Tibial artery (tissue), 4 donors: Measurements from ENCODE around the gene KCP.

Experiments
- DNase-seq, 2 donors: peaks; one replicate each; pipeline ENCODE4 v3.0.0-alpha.2; 2019
- H3K27ac ChIP-seq, 2 donors: fragments of 200-600 bp; sonication (generic) in 1 of 2; 1 replicate in 1 of 2; 2 replicates in 1 of 2; pipeline ENCODE4 v1.5.1; 2018 to 2019; ENCODE audit warnings: mild to moderate bottlenecking in 1 of 2
- H3K27me3 ChIP-seq, 2 donors: fragments of 200-600 bp; sonication (generic) in 1 of 2; one replicate each; pipeline versions ENCODE4 v1.5.1 to v1.6.0; 2016 to 2019
- H3K36me3 ChIP-seq, 3 donors: fragments of 200-600 bp; sonication (generic) in 2 of 3; one replicate each; pipeline ENCODE4 v1.5.1; 2016 to 2019; ENCODE audit warnings: mild to moderate bottlenecking in 2 of 3
- H3K4me1 ChIP-seq, 4 donors: fragments of 200-600 bp; sonication (generic) in 2 of 4; 1 replicate in 3 of 4; 2 replicates in 1 of 4; pipeline ENCODE4 v1.5.1; 2016 to 2019
- H3K4me3 ChIP-seq, 2 donors: fragments of 200-600 bp; sonication (generic) in 1 of 2; 1 replicate in 1 of 2; 2 replicates in 1 of 2; pipeline ENCODE4 v1.5.1; 2018 to 2019; ENCODE audit warnings: mild to moderate bottlenecking in 2 of 2
- H3K9me3 ChIP-seq, 3 donors: fragments of 200-600 bp; sonication (generic) in 1 of 3; one replicate each; pipeline ENCODE4 v1.5.1; 2016 to 2019
- CTCF ChIP-seq, 2 experiments: fragments of 200-600 bp in 1 of 2; fragments of 450-650 bp in 1 of 2; IDR thresholded peaks; one replicate each; pipeline ENCODE4 v1.5.1; 2017 to 2019; ENCODE audit warnings: antibody characterized with exemption in 2 of 2, mild to moderate bottlenecking in 1 of 2, moderate library complexity in 1 of 2
- intact Hi-C: fragments of 100-400 bp; cut with DNase I; formaldehyde crosslinking; loops from one replicate; pipeline ENCODE4 v1.15.0; 2023; ENCODE audit warnings: low total_unique reads

Gene KCP

DNA sequence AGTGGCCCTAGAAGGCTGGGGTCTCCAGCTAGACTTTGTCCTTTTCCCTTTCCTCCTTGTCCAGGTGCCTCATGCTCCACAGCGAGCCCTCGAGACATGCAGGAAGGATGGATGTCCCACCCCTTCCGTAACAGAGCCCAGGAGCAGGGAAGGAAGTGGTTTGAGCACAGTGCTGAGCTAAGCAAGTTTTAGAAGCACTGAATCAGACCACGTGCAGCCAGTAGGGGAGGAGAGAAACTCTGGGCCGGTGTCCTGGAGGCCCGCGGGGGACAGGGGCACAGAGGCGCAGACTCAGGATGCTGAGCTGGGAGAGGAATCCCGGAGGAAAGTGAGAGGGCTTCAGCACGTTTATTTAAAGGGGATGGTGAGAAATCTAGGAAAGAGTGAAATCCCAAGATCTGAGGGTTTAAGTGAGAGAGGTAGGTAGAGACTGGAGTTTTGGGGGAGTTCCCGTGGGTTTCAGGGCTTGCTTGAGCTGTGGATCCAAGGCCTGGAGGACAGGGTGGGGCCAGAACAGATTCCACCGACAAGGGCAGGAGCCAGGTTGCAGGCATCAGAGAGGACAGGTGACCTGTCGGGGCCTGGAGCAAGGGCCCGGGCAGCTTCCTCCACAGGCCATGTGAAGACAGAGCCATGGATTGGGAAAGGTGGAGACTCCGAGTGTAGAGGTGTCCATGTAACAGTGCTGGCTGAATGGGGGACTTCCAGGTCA, 22.8 kb upstream of the KCP start:
- TF ChIP-seq CTCF (IDR thresholded peaks at IDR 0.05), result no peak
- intact Hi-C loops, result no loop called here
- Histone ChIP-seq H3K36me3 (no peaks in the 10 kb centered on the region), H3K27me3 (peaks cover 0 to 51% of the 10 kb centered on the region in 2 donors), H3K9me3 (no peaks in the 10 kb centered on the region), H3K4me3 (no peak overlapping the region), H3K4me1 (peaks cover 0 to 13% (median 10%) of the 10 kb centered on the region in 4 donors), H3K27ac (no peak overlapping the region)
- peak in 1 of 2 donors; percentile 70 for DNase-seq

DNA sequence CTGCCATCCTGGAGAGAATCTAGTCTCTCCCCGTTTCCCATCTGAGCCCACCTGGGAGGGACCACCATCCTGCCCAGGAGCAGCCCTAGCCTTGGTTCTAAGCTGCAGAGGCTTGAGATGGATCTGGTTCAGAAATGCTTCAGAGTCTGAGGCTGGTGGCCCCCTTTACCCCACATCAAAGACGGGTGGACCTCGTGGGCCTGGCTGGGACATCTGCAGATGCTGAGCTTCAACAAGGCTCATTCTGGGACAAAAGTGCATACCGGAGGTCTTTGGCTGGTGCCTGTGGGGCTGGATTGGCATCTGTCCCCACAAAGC, 22.3 kb upstream of the KCP start:
- no peak overlapping the region for H3K4me3 ChIP-seq
- no peaks in the 10 kb centered on the region for H3K9me3 ChIP-seq
- no peaks in the 10 kb centered on the region for H3K36me3 ChIP-seq
- DNase-seq, result no peak
- peaks cover 0 to 51% of the 10 kb centered on the region in 2 donors for H3K27me3 ChIP-seq
- intact Hi-C loops, result no loop called here
- TF ChIP-seq CTCF (IDR thresholded peaks at IDR 0.05), result no peak
- H3K27ac ChIP-seq, result no peak overlapping the region
- peaks cover 0 to 8% (median 5%) of the 10 kb centered on the region in 4 donors for H3K4me1 ChIP-seq

DNA sequence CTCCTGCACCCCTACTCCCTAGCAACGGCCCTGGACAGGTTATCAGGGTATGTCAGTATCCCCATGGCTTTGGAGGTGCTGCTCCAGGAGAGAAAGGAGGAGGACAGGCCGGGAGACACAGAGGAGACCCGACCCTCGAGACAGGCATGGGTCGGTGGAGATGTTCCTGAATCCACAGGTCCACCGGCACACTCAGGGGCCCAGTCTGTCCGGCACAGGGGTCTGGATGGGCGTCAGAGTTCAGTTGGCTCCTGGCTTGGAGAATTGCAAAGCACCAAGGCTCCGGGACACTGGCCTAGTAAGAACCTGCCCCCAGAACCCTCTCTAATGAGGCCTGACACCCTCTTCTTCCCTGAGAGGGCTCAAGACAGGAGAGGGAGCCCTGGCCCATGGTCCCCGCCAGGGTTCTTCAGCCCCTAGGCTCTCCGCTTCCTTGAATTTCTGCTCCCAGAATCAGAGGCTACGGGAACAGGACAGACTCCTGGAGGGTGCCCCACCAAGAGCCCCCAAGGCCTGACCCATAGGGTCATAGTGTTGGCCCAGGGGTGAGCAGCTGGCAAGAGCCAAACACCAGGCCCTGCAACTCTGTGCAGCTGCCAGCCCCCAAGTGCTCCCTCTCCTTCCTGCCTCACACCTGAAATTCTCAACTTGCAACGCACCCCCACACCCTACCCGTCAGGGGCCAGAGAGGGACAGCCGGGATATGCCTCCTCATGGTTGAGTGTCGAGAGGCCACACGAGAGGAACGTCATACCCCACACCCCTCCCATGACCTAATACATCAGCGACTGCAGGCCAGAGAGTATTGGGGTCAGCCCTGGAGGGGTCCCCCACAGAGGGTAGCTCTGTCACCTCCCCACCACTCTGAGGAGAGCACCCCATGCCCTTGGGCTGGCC, 21.7 kb upstream of the KCP start:
- no peak overlapping the region for H3K27ac ChIP-seq
- H3K4me3 ChIP-seq, result no peak overlapping the region
- peaks cover 0 to 2% (median under 1%) of the 10 kb centered on the region in 4 donors for H3K4me1 ChIP-seq
- TF ChIP-seq CTCF (IDR thresholded peaks at IDR 0.05), result no peak
- intact Hi-C loops, result no loop called here
- DNase-seq, result no peak
- H3K9me3 ChIP-seq, result no peaks in the 10 kb centered on the region
- no peaks in the 10 kb centered on the region for H3K36me3 ChIP-seq
- peaks cover 0 to 49% of the 10 kb centered on the region in 2 donors for H3K27me3 ChIP-seq

- TF ChIP-seq CTCF (IDR thresholded peaks at IDR 0.05), result no peak
- H3K27me3 ChIP-seq, result peaks cover 0 to 46% of the 10 kb centered on the region in 2 donors
- DNase-seq, result no peak
Measured at GRCh38 chr7:128931190-128931798, 20.8 kb upstream of the KCP start.

DNA sequence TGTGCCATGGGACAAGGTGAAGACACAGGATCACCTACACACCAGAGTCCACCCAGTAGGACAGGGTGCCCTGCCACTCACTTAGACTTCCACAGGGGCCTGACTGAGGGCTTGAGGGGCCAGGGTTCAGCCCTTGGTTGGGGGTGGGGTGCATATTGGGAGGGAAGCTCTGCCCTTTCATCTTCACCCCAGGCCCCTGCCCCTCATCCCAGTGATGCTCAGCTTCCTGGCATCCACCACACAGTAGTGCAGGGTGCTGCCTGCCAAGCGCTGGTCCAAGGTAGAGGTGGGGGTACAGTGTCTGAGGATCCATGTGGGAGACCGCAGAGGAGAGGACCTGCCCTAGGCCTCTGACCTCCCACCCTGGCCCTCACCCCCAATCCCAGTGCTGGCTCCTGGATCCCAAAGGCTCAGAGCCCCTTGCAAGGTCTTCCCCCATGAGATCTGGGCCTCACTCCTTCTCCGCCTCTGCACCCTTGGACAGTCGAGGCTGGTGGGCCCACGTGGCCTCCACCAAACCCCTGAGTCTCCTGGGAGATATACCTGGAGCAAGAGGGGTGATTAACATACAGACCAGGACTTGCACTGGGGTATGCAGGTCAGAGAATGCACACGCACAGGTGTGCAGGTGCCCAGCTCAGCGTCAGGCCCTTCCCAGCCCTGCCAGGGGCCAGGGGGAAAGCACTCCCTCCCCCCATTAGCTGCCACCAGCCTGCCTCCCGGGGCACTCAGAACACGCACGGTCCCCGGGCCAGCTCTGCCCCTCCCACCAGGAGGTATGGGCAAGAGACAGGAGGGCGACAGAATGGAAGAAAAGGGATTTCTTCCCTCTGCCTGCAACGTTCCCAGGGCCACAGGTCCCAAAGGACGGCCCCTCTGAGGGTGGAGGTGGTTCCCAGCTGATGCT, 18.6 kb upstream of the KCP start:
- Histone ChIP-seq H3K9me3 (no peaks in the 10 kb centered on the region), H3K4me1 (no peaks in the 10 kb centered on the region), H3K36me3 (no peaks in the 10 kb centered on the region), H3K27me3 (peaks cover 0 to 38% of the 10 kb centered on the region in 2 donors), H3K27ac (no peak overlapping the region), H3K4me3 (no peak overlapping the region)
- no peak for DNase-seq
- no peak for TF ChIP-seq CTCF (IDR thresholded peaks at IDR 0.05)
- intact Hi-C loops, result no loop called here

More at GRCh38 chr7:128931190-128931798, 20.8 kb upstream of the KCP start:
- intact Hi-C loops, result no loop called here
- Histone ChIP-seq H3K4me3 (no peak overlapping the region), H3K27ac (no peak overlapping the region), H3K36me3 (no peaks in the 10 kb centered on the region), H3K9me3 (no peaks in the 10 kb centered on the region), H3K4me1 (no peaks in the 10 kb centered on the region)
